LNCAP (cell line): ENCODE results near the gene C3.

ENCODE experiments used
- TF ChIP-seq, protein P1 (sequence below): fragments of 450-650 bp; IDR thresholded peaks from 2 replicates; pipeline ENCODE4 v1.5.1; 2017; ENCODE audit warnings: mild to moderate bottlenecking

C3 gene

DNA sequence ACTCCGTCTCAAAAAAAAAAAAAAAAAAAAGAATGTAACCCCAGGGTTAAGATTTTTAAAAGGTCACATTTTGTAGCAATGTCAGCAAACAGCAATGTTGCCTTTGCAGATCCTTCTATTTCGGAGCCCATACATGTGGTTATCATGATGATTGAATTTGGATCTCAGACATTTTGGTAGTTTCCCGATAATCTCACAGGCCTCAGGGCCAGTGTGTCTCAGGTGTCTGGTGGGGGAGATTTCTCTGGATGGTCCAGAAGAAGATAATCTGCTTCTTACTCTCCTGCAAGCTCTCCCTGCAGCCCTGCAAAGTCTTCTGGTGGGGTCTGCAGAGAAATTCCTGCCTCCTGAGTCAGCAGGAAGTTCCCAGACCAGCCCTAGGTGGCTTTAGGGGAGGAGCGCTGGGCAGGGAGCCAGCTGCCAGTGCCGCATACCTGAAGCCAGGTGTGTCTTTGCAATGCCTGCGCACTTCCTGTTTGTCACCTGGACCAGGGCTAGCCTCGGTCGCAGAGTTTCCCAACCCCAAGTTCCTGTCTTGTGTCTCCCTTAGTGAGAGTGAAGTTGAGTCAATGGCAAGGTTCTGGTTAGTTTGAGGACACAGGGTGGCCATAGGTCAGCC, 45.4 kb upstream of the C3 start:
- TF ChIP-seq, protein P1, sequence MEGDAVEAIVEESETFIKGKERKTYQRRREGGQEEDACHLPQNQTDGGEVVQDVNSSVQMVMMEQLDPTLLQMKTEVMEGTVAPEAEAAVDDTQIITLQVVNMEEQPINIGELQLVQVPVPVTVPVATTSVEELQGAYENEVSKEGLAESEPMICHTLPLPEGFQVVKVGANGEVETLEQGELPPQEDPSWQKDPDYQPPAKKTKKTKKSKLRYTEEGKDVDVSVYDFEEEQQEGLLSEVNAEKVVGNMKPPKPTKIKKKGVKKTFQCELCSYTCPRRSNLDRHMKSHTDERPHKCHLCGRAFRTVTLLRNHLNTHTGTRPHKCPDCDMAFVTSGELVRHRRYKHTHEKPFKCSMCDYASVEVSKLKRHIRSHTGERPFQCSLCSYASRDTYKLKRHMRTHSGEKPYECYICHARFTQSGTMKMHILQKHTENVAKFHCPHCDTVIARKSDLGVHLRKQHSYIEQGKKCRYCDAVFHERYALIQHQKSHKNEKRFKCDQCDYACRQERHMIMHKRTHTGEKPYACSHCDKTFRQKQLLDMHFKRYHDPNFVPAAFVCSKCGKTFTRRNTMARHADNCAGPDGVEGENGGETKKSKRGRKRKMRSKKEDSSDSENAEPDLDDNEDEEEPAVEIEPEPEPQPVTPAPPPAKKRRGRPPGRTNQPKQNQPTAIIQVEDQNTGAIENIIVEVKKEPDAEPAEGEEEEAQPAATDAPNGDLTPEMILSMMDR = no peak

DNA sequence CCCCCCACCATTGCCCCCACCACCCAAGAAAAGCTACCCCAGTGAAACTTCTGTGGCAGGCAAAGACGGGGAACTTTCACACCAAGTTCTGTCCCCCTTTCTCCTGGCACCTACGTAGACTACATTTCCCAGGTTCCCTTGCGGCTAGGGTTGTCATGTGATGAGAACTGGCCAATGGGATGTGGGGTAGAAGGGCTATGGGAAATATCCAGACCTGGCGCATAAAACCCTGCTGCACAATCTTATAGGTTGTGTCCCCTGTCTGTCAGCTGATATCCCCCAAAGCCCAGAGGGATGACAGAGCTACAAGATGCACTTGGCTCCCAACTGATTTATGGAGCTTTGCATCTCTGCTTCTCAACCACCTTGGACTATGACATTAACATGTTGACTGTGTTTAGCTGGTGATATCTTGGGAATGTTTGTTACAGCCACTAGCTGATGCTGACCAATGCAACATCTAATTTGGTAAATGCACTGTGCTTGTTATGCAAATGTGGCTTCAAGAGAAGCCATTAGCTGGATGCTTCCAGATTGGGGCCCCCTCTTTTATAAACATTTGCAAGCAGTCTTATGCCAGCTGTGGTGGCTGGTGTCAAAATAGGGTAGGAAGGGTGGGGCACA, 40.7 kb upstream of the C3 start:
- TF ChIP-seq, protein P1 = no peak

DNA sequence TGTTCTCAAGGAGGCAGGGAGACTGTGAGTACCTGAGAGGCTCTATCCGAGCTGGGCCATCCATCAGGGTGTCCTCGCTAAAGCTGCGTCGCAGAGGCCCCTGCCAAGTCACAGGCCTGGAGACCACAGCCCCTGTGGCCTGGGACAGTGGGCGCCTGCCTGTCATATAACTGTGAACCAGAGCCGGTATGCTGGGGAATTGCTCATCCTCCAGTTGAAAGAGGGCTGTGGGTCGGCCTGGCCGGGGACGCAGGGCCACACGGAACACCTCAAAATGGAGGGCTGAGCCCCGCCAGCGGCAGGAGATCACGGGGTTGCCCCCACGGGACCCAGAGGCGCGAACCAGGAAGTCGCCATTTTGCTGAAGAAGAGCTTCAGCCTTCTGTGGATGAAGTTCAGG, 40.2 kb upstream of the C3 start:
- TF ChIP-seq, protein P1 = no peak

DNA sequence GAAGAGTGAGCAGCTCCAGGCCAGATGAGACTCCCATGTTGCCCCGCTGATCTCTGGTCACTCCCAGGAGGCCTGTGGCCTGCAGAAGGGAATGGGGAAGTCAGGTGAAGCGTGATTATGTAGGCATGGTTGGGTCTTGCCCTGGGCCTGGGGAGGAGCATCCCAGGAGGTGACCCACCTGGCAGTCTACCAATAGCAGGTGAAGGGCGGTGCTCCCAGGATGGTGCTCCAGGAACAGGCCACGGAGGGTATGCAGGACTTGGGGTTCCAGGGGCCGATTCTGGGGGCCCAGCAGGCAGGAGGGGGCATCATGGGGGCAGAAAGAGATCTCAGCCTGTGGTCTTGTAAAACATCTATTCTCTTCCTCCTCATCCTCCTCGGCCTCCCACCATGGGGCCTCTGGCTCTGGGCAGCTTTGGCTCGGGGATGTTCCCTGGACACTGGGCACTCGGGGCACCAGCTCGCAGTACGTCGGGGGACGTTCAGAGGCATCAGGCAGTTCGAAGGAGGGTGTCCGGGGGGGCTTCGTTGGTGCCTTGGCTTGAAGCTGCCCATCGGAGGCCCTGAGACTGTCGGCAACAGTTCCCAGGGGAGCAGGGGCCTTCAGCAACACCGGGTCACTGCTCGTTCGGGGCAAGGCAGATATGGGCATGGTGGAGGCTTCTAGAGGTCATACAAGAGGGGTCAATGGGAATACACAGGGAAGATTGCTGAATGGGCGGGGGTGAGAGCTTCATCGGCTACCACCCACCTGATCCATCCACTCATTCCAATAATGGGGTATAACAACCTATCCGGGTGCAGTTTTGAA, 34.4 kb upstream of the C3 start:
- TF ChIP-seq, protein P1 = no peak

DNA sequence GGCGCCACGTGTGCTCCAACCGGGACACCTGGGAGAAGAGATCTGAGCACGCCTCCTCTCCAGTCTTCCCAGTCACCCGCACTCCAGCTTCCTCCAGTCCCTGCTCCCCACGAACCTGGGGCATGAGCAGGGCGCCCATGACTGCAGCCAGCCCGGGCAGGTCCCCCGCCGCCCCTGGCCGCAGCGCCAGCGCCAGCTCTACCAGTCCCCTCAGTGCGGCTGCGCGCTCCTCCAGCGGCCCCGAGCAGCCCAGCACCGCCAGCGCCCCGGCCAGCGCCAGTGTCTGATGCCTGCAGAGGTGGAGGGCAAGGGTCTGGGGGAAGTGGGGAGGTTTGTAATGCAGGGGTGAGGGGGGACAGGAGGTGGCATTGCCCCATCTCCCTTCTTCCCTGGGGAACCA, 33.7 kb upstream of the C3 start:
- TF ChIP-seq, protein P1 = no peak

DNA sequence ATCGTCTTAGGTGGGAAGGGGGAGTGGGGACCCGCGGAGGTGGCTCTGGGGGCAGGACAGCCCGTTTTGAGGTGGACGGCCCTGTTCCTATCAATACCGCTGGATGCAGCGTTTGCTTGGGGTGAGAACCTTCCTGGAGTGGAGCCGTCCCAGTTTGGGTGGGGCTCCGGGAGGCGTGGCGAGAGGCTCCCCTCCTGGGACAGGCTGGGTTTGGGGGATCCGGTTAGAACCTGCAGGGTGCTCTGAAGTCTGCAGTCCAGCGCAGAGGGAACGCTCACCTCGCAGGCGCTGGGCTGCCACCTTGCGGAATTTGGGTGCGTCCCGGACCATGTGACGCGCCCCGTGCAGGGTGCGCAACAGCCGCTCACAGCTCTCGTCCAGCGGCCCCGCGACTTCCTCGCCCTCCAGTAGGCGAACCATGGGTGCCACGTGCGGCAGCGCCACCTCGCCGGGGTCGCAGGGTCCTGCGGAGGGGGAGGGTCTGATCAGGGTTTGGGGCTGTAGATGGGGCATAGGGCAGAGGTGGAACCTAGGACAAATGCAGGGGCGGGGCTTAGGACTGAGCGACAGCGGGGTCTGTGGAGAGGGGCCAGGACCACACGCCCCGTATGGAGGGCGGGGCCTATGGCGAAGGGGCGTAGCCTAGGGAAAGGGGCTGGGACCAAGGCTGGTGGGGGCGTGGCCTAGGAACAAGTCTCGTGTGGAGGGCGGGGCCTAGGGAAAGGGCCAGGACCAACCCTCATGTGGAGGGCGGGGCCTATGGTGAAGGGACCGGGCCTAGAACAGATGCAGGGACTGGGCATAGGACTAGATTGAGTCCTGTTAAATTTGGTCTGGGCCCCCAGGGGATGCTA, 33.0 kb upstream of the C3 start:
- TF ChIP-seq, protein P1 = no peak
